Measurements from ENCODE around the gene CMTM4. TPM values are rescaled to one million over a fixed set of nuclear protein-coding genes. Genes with fewer than 3 reads are reported as not detected.

The CMTM4 gene
- total and polyA plus RNA-seq, 2 donors (not counting 1 experiment from before 2014, with no cell fraction given) = 0.06 to 0.59 TPM

DNA sequence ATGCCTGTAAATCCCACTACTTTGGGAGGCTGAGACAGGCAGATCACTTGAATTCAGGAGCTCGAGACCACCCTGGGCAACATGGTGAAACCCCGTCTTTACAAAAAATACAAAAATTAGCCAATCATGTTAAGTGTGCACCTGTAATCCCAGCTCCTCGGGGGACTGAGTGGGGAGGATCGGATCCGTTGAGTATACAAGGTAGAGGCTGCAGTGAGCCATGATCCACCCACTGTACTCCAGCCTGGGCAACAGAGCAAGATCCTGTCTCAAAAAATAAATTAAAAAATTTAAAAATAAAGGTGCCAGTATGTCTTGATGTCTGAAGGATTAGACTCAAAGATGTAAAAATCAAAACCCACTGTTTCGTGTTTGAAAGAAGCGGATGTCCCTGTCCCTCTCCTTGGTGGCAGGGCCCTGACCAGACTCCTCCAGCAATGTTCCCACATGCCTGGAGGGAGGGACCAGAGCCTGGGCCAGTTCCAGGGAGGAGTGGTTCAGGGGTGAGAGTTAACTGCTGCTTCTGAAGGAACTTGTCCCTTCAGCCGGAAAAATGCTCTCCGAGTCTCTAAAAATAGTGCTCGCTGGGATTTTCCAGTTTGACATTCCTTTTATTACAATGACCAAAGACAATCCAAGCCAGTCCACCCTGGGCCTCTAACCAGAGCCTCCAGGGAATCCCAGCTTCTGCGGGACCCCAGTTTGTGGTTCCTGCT, 9.4 kb upstream of the CMTM4 start:
- H3K79me2 ChIP-seq (ENCODE audit: control insufficient read depth, insufficient read depth, low read length) = no peaks in the 10 kb centered on the region
- H3K4me3 Mint-ChIP-seq = no peak overlapping the region
- H3K4me1 Mint-ChIP-seq = peaks cover under 1% of the 10 kb centered on the region
- H2AFZ ChIP-seq (ENCODE audit: insufficient read depth, low read depth, low read length, poor library complexity, severe bottlenecking) = no peak overlapping the region
- no peaks in the 10 kb centered on the region for H3K4me1 ChIP-seq (ENCODE audit: control insufficient read depth in 2 of 2, insufficient read depth in 2 of 2, low read length in 2 of 2)
- peaks cover 17% of the 10 kb centered on the region for H3K27me3 Mint-ChIP-seq
- H3K9me3 ChIP-seq (ENCODE audit: control extremely low read depth in 1 of 3, control insufficient read depth in 2 of 3, insufficient read depth in 1 of 3, low read length in 2 of 3) = no peaks in the 10 kb centered on the region
- H3K27ac ChIP-seq (ENCODE audit: low read length in 2 of 2) = no peak overlapping the region
- no peak overlapping the region for H3K4me2 ChIP-seq (replicated peaks; ENCODE audit: low read depth, low read length, poor library complexity, severe bottlenecking)
- H3K9me3 Mint-ChIP-seq (ENCODE audit: insufficient read depth) = no peaks in the 10 kb centered on the region
- WGBS (ENCODE audit: insufficient coverage) = 94% methylated on average over 5 of the region's 11 CpGs
- ATAC-seq (ENCODE audit: low read depth) (no peak), DNase-seq (no peak)
- no peak overlapping the region for H3K27ac Mint-ChIP-seq
- H3K27me3 ChIP-seq (replicated peaks in 1 of 4; ENCODE audit: control extremely low read depth in 1 of 4, control insufficient read depth in 3 of 4, insufficient read depth in 4 of 4, low read length in 3 of 4) = peaks cover 0 to 5% (median 1%) of the 10 kb centered on the region in 4 experiments
- no peak overlapping the region for H3K4me3 ChIP-seq (ENCODE audit: control extremely low read depth in 1 of 5, extremely low read depth in 1 of 5, insufficient read depth in 1 of 5, low read depth in 2 of 5, low read length in 4 of 5)
- H4K20me1 ChIP-seq (ENCODE audit: control insufficient read depth, insufficient read depth, low read length, poor library complexity, severe bottlenecking) = no peaks in the 10 kb centered on the region
- POLR2A ChIA-PET = no interaction called here
- intact Hi-C loops (cut with micrococcal nuclease) = no loop called here
- no peak overlapping the region for H3K9ac ChIP-seq (ENCODE audit: low read length)
- no peaks in the 10 kb centered on the region for H3K36me3 ChIP-seq (replicated peaks in 1 of 2; ENCODE audit: control extremely low read depth in 1 of 2, control insufficient read depth in 1 of 2, extremely low read depth in 1 of 2, insufficient read depth in 2 of 2, low read length in 1 of 2)
- TF ChIP-seq EZH2 (IDR thresholded peaks at IDR 0.05; ENCODE audit: borderline replicate concordance, insufficient read depth, low read depth, low read length, poor library complexity, severe bottlenecking) = no peak
- TF ChIP-seq, protein P1, sequence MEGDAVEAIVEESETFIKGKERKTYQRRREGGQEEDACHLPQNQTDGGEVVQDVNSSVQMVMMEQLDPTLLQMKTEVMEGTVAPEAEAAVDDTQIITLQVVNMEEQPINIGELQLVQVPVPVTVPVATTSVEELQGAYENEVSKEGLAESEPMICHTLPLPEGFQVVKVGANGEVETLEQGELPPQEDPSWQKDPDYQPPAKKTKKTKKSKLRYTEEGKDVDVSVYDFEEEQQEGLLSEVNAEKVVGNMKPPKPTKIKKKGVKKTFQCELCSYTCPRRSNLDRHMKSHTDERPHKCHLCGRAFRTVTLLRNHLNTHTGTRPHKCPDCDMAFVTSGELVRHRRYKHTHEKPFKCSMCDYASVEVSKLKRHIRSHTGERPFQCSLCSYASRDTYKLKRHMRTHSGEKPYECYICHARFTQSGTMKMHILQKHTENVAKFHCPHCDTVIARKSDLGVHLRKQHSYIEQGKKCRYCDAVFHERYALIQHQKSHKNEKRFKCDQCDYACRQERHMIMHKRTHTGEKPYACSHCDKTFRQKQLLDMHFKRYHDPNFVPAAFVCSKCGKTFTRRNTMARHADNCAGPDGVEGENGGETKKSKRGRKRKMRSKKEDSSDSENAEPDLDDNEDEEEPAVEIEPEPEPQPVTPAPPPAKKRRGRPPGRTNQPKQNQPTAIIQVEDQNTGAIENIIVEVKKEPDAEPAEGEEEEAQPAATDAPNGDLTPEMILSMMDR (IDR thresholded peaks at IDR 0.05) = no peak
- CTCF ChIA-PET = no interaction called here

DNA sequence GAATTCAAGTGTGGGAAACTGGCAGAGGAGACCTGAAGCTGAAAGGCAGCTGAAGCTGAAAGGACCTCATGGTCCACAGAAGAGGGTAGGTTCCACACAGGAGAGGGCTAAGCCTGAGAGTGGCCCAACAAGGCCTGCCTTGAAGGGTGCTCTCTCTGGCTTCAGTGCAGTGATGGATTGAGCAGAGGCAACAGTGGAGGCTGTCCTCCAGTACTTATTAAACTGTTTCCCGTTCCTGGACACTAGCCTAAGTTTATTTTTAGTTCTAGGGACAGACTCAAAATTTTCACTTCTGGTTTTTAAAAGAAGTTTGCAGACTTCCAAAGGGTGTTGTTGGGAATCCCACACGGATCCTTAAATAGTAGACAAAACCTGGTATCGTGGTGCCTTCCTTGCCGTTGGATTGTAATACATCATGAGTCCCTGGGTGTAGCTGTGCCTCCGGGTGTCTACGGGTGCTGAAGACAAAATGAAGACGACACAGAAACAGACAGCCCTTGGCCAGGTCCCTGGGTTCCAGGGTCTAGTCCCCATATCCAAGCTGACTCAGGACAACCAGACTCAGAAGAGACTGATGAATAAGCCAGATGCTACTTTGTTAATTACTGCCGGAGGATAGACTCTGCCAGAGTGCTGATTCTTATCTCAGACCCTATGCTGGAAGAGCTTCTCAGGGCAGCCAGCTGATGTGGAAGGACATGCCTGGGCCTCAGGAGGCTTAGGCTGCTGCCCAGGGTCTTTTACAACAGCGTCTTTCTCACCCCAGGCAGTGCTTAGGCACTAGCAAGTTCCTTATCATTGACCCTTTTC, 7.1 kb upstream of the CMTM4 start:
- Histone ChIP-seq H3K4me1 (ENCODE audit: control insufficient read depth in 2 of 2, insufficient read depth in 2 of 2, low read length in 2 of 2) (no peaks in the 10 kb centered on the region), H3K27me3 (replicated peaks in 1 of 4; ENCODE audit: control extremely low read depth in 1 of 4, control insufficient read depth in 3 of 4, insufficient read depth in 4 of 4, low read length in 3 of 4) (peaks cover 0 to 6% (median 1%) of the 10 kb centered on the region in 4 experiments), H3K9ac (ENCODE audit: low read length) (no peak overlapping the region), H3K27ac (ENCODE audit: low read length in 2 of 2) (no peak overlapping the region), H3K4me3 (ENCODE audit: control extremely low read depth in 1 of 5, extremely low read depth in 1 of 5, insufficient read depth in 1 of 5, low read depth in 2 of 5, low read length in 4 of 5) (no peak overlapping the region), H3K4me2 (replicated peaks; ENCODE audit: low read depth, low read length, poor library complexity, severe bottlenecking) (no peak overlapping the region), H3K9me3 (ENCODE audit: control extremely low read depth in 1 of 3, control insufficient read depth in 2 of 3, insufficient read depth in 1 of 3, low read length in 2 of 3) (no peaks in the 10 kb centered on the region), H4K20me1 (ENCODE audit: control insufficient read depth, insufficient read depth, low read length, poor library complexity, severe bottlenecking) (no peaks in the 10 kb centered on the region), H3K36me3 (replicated peaks in 1 of 2; ENCODE audit: control extremely low read depth in 1 of 2, control insufficient read depth in 1 of 2, extremely low read depth in 1 of 2, insufficient read depth in 2 of 2, low read length in 1 of 2) (no peaks in the 10 kb centered on the region), H2AFZ (ENCODE audit: insufficient read depth, low read depth, low read length, poor library complexity, severe bottlenecking) (no peak overlapping the region), H3K79me2 (ENCODE audit: control insufficient read depth, insufficient read depth, low read length) (no peaks in the 10 kb centered on the region)
- Mint-ChIP-seq H3K4me3 (no peak overlapping the region), H3K27ac (no peak overlapping the region), H3K4me1 (peaks cover 1% of the 10 kb centered on the region), H3K9me3 (ENCODE audit: insufficient read depth) (no peaks in the 10 kb centered on the region), H3K27me3 (peaks cover 12% of the 10 kb centered on the region)
- WGBS (ENCODE audit: insufficient coverage) = 94% methylated on average over 7 of the region's 9 CpGs
- no peak for DNase-seq
- ATAC-seq (ENCODE audit: low read depth) = no peak
- POLR2A ChIA-PET = no interaction called here
- CTCF ChIA-PET = no interaction called here
- intact Hi-C loops (cut with micrococcal nuclease) = no loop called here
- no peak for TF ChIP-seq EZH2 (IDR thresholded peaks at IDR 0.05; ENCODE audit: borderline replicate concordance, insufficient read depth, low read depth, low read length, poor library complexity, severe bottlenecking)
- TF ChIP-seq, protein P1 (IDR thresholded peaks at IDR 0.05) = no peak

Data from B cell (primary cell).